Motor neuron (in vitro differentiated cells): ENCODE data around the gene COL23A1. TPM values are rescaled to one million over a fixed set of nuclear protein-coding genes. Genes with fewer than 3 reads are reported as not detected.

Experiments used
- ATAC-seq, 8 experiments: fragments of 200-7000 bp; cut with Tn5 transposase; replicated peaks in 6 of 8; 2 replicates each; pipeline ENCODE4 v1.8.0; 2021; ENCODE audit warnings: mild to moderate bottlenecking in 8 of 8, moderate library complexity in 8 of 8
- H3K27ac ChIP-seq, 2 donors: fragments of 250-450 bp; sonication (Bioruptor Pico); 2 replicates each; pipeline ENCODE4 v1.9.0; 2021; ENCODE audit warnings: antibody characterized with exemption in 2 of 2, mild to moderate bottlenecking in 2 of 2, moderate library complexity in 1 of 2
- H3K4me1 ChIP-seq, 2 donors: fragments of 250-450 bp; sonication (Bioruptor Pico); replicated peaks in 1 of 2; 2 replicates each; pipeline ENCODE4 v1.6.1; 2021; ENCODE audit warnings: antibody characterized with exemption in 2 of 2, mild to moderate bottlenecking in 2 of 2, moderate library complexity in 1 of 2
- H3K4me3 ChIP-seq, 5 donors: fragments of 250-450 bp; sonication (Bioruptor Pico); 2 replicates each; pipeline ENCODE4 v1.9.0; 2021; ENCODE audit warnings: antibody characterized with exemption in 5 of 5, mild to moderate bottlenecking in 5 of 5, moderate library complexity in 4 of 5
- WGBS, 10 experiments: fragments of 450-650 bp; shearing (Covaris generic); methylation state at CpG; one replicate each; pipeline ENCODE4 v1.0.0; 2022; 5-methylcytosine and 5-hydroxymethylcytosine counted together
- in situ Hi-C, 9 experiments: fragments of 400-800 bp; cut with MboI; loops; one replicate each; pipeline ENCODE4 v1.15.0; 2021; ENCODE audit warnings: low sequenced_read_pairs in 9 of 9, low pct_unique_long_range_greater_than_20kb in 2 of 9; ENCODE audit not compliant: unreplicated experiment in 9 of 9
- total RNA-seq, 8 experiments: library from RNA; unstranded; fragments of 300-600 nt; gene quantifications; 2 replicates each; pipeline versions ENCODE4 v1.2.3 to v1.2.4, GENCODE V29; 2022

The COL23A1 gene
- total RNA-seq, 8 experiments from 2014 or later, result 0.10 to 10.8 (median 0.20) TPM

DNA sequence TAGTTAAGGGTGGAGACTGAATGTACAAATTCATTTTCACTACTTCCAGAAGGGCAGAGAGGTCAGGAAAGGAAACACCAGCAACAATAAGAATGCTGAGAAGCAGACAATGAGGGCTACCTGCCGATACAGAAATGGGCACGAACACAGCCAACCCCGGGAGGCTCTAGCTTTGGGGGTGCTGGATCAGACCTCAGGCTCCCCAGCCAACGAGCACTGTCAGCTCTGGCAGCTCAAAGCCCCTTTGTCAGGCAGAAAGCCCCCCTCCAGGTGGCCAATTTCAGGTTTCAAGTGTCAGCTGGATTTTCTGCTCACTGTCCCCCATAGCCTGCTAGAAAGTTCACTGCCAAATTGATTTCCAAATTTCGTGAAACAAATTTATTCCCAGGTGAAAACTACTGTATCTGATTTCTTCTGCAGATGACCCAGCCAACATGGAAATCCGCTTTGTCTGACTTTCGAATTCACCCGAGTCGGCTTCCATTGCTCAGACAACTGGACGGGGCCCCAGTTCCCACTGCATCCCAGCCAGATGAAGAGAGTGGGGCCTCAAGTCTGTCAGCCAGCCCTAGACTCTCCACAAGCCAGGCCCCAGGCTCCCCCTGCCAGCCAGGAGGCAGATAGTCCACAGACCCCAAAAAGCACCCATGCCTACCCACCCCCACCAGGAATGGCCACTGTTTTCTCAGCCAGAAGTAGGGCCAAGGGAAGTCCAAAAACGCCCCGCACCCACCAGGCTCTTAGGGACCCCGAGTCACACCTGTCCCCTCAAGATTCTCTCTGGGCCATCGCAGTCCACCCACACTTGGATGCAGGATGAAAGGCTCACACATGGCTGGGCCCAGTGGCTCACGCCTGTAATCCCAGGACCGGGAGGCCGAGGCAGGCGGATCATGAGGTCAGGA lies 261.1 kb downstream of the COL23A1 start:
- H3K27ac ChIP-seq, result no peak overlapping the region
- WGBS, 10 experiments, result 50 to 77% (median 60%) methylated on average over 1 to 11 of the region's 18 CpGs; no CpG with 5 or more reads in 2 of the 10 experiments
- in situ Hi-C loops, result no loop called here
- no peak for ATAC-seq
- H3K4me1 ChIP-seq, result peaks cover 7 to 17% of the 10 kb centered on the region in 2 donors
- no peak overlapping the region for H3K4me3 ChIP-seq

DNA sequence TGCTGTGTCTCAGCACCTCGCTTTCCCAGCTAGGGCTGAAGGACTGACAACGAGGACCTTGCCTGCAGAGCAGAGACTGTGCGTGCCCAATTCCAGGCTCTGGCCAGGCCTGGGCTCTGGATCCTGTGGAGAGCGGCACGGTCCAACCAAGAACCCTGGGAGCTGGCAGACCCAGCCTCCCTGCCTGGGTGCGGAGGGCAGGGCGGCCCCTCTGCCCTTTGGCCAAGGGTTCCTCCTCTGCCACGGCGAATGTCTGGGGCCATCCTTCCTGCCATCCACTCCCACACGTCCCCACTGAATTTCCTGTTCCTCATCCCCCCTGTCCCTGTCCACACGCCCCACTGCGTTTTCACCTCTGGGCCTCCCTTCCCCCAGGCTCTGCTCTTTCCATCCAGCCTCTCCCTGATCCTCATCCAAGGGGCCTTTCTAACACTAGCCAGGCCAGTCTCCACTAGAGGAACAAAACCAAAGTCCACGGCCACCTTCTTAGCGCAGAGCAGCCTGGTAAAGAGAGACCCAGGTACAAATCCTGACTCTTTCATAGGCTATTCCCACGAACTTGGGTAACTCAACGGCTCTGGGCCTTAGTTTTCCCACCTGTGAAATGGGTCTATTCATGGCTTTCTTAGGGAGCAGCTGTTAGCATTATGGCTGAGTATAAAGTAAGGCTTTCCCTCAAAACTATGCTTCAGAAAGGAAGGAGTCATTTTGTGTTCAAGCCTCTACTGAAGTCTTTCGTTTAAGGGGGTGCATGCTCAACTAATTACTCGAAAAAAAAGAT lies 262.1 kb downstream of the COL23A1 start:
- H3K4me1 ChIP-seq, result peaks cover 7 to 17% of the 10 kb centered on the region in 2 donors
- no peak overlapping the region for H3K27ac ChIP-seq
- in situ Hi-C loops, result no loop called here
- 11 to 100% (median 73%) methylated on average over 1 to 6 of the region's 18 CpGs; no CpG with 5 or more reads in 1 of the 10 experiments for WGBS, 10 experiments
- ATAC-seq, result no peak
- no peak overlapping the region for H3K4me3 ChIP-seq

DNA sequence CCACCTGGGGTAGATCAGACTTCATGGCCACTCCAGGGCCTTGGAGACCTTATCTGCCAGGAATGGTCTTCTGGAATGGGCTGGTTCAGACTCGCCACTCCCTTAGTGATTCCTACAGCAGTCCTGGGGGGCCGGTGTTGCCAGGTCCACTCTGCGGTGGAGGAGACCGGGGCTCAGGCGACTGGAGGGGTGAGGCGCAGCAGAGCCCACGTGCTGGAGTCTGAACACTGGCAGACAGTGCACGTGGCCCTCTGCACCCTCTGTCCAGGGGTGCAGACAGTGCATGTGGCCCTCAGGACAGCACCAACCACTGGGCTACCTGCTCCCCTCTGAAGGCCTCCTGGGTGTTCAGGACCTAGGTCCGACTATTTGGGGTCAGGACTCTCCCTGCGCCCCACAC lies 262.7 kb downstream of the COL23A1 start:
- ATAC-seq, result no peak
- Histone ChIP-seq H3K27ac (no peak overlapping the region), H3K4me3 (no peak overlapping the region), H3K4me1 (peaks cover 7 to 16% of the 10 kb centered on the region in 2 donors)
- in situ Hi-C loops, result no loop called here
- 100% methylated on average over 1 of the region's 10 CpGs; no CpG with 5 or more reads in 9 of the 10 experiments for WGBS, 10 experiments

DNA sequence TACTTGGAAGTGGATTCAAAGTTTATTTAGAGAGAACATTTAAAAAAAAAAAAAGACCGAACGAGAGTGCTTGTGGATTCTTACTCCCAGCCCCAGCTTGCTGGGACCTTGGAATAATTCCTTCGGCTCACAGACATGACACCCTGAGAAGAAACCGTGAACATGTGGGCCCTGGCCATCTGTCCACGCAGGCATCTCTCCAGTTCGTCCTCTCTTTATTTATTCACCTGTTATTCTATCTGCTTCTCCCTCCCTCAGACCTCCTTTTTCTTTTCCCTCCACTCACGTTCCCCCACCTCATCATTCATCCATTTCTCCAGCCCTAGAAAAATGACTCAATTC lies 263.8 kb downstream of the COL23A1 start:
- 10 to 100% (median 78%) methylated on average over 1 to 7 of the region's 7 CpGs; no CpG with 5 or more reads in 1 of the 10 experiments for WGBS, 10 experiments
- no peak overlapping the region for H3K4me3 ChIP-seq
- H3K4me1 ChIP-seq, result peaks cover 7 to 11% of the 10 kb centered on the region in 2 donors
- no peak overlapping the region for H3K27ac ChIP-seq
- in situ Hi-C loops, result no loop called here
- no peak for ATAC-seq

DNA sequence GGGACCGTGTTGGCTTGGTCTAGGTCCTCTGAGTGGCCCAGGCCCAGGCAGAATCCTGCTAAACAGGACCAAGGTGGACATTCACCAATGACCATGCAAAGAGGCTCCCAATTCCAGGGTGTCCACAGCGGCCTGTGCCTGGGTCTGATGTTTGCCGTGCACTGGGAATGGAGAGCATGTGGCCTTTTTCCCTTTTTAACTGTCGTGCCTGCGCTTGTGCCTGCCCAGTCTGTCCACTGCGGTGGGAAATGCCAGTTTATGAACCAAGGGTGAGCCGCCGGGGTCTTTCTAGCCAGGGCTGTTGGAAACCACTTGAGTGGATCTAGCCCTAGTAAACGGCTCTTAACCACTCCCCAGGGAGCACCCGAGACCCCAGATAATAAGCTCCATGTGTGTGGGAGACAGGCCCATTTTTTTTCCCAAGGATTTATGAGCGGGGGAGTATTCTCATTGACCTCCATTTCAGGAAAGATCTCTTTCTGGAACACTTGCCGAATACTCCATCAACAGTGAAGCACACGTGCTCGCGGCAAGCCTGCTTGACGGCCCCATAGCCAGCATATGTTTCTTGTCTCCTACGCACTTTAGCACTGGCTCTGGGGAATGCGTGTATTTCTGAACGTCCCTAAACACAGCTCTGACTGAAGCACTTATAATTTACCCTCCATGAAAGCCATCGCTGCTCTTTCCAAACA lies 264.4 kb downstream of the COL23A1 start:
- no peak overlapping the region for H3K27ac ChIP-seq
- peak in 4 of 8 experiments; percentile 47 to 80 (median 65) for ATAC-seq
- WGBS, 10 experiments, result 4 to 74% (median 50%) methylated on average over 1 to 17 of the region's 20 CpGs; no CpG with 5 or more reads in 2 of the 10 experiments
- in situ Hi-C loops, result no loop called here
- no peak overlapping the region for H3K4me3 ChIP-seq
- peaks cover 7 to 11% of the 10 kb centered on the region in 2 donors for H3K4me1 ChIP-seq

DNA sequence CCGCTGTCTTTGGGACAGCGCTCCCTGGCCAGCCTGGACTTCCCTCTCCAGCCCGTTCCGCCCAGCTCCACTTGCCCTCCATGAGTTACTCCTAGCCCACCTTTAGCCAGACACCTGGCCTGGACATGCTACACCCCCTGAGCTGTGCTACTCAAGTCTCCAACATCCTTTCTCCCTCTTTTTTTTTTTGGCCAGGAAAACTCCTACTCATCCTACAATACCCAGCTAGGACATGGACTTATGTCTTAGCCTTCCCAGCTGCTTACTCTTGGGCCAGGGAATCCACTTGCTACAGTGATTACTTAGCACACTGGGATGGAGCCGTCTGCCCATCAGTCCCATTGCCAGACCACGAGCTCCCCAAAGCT lies 264.9 kb downstream of the COL23A1 start:
- in situ Hi-C loops, result no loop called here
- 65 to 100% (median 90%) methylated on average over 1 to 5 of the region's 6 CpGs; no CpG with 5 or more reads in 4 of the 10 experiments for WGBS, 10 experiments

DNA sequence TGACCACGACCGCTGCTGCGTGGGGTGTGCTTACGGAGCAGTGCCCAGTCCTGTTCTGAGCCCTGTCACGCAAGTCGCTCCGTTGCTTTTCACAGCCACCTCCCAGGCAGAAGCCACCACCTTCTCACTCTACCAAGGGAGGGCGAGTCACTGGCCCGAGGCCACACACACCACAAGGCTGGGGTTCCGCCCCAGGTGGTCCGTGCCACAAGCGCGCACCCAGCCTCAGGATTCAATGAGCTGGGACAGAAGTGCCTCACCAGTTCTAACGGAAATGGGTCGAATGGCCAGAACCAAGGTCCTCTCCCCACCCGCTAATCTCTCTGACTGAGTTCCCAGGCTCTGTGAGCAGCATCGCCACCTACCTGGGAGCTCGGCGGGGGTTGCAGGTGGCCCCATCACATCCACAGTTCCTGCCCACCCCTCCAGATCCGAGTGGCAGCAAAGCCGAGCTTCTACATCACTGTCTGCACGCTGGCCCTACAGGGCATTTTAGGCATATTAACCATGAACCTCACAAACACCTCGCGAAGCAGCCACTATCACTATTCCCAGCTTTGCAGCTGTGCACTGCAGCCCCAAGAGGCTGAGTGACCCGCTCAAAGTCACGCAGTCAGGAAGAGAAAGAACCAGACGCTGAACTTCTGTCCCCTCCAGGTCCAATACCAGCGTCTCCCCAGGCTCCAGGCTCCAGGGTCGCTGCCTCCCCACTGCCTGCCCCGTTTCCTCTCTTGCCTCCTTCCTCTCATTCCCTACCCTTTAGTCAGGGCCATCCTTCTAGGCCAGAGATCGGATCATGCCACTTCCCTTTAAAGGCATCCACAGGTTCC lies 265.5 kb downstream of the COL23A1 start:
- 33 to 100% (median 75%) methylated on average over 3 to 9 of the region's 31 CpGs; no CpG with 5 or more reads in 3 of the 10 experiments for WGBS, 10 experiments
- ATAC-seq, result no peak

More for the DNA sequence above, 264.9 kb downstream of the COL23A1 start:
- ATAC-seq, result no peak
- Histone ChIP-seq H3K27ac (no peak overlapping the region), H3K4me1 (peaks cover 7 to 11% of the 10 kb centered on the region in 2 donors), H3K4me3 (no peak overlapping the region)

DNA sequence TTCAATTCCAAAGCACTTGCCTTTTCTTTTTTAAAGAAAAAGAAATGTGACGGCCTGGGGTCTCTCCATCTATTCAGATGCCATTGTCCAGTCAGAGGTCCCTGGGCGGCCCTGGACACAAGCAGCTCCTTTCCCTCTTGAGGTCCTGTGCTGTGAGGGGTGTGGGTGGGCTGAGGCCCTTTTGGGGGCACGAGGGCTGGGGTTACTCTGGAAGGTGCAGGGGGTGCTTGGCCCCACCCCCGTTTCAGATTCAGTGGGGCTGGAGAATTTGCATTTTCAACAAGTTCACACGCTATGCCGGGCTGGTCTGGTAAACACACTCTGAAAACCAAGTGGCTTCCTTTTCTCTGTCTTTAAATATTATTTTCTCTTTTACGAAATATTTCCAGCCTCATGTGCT lies 266.2 kb downstream of the COL23A1 start:
- in situ Hi-C loops, result no loop called here
- ATAC-seq, result no peak
- no peak overlapping the region for H3K27ac ChIP-seq
- 40 to 70% (median 60%) methylated on average over 1 to 4 of the region's 7 CpGs; no CpG with 5 or more reads in 5 of the 10 experiments for WGBS, 10 experiments
- peaks cover 7 to 11% of the 10 kb centered on the region in 2 donors for H3K4me1 ChIP-seq
- H3K4me3 ChIP-seq, result no peak overlapping the region

More for the DNA sequence above, 265.5 kb downstream of the COL23A1 start:
- in situ Hi-C loops, result no loop called here
- H3K4me1 ChIP-seq, result peaks cover 7 to 11% of the 10 kb centered on the region in 2 donors
- H3K4me3 ChIP-seq, result no peak overlapping the region
- no peak overlapping the region for H3K27ac ChIP-seq

DNA sequence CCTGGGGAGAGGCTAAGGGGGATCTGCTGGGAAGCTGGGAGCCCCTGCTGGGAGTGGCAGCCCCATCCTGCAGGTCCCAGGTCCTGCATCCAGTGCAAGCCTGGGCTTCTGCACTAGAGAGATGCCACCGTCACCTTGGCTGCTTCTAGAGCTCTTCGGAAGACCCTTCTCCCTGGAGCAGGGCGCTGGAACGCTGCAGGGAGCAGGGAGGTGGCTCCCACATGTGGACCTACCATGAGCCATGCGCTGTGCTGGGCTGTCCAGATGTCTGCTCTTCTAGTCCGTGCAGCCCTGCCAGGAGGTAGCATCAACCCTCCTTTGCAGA lies 266.7 kb downstream of the COL23A1 start:
- WGBS, 10 experiments, result 0 to 100% (median 47%) methylated on average over 1 to 6 of the region's 6 CpGs; no CpG with 5 or more reads in 6 of the 10 experiments
- ATAC-seq, result no peak
- Histone ChIP-seq H3K4me3 (no peak overlapping the region), H3K4me1 (peaks cover 7 to 11% of the 10 kb centered on the region in 2 donors), H3K27ac (no peak overlapping the region)
- in situ Hi-C loops, result no loop called here

DNA sequence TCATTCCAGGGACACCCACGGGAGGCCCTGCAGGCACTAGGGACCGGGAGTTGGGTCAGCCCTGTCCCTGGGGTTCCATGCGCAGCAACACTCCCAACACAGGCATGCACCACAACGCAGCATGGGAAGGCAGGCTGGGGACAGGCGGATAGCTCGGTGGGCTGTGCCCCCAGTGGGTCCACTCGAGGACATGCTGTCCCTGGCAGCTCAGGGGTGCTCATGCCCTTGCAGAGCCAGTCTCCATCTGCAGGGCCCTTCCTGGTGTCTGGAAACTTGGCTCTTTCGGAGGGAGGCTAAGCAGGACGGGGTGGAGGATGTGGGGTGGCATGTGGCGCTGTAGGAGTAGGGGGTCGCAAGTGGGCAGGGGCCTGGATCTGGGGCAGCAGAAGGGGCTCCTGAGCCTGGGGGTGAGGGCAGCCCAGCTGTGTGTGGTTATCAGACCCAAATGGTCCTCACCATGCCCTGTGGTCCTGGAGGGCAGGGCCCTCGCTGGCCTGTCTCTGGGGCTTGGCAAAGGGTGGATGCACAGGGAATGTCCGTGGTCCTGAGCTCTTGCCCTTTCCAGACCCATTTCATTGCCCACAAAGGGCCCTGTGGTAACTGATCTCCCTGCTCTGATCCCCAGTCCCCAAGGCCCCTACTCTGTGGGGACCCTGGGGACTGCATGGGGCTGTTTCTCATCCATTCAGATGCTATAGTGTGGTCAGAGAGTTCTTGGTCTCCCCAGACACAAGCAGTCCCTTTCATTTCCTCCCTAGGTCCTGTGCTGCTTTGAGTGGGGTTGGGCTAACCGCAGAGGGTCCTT lies 267.3 kb downstream of the COL23A1 start:
- no peak for ATAC-seq
- H3K4me1 ChIP-seq, result peaks cover 7 to 11% of the 10 kb centered on the region in 2 donors
- no peak overlapping the region for H3K4me3 ChIP-seq
- WGBS, 10 experiments, result 0 to 100% (median 53%) methylated on average over 1 to 3 of the region's 14 CpGs; no CpG with 5 or more reads in 5 of the 10 experiments
- in situ Hi-C loops, result no loop called here
- H3K27ac ChIP-seq, result no peak overlapping the region

DNA sequence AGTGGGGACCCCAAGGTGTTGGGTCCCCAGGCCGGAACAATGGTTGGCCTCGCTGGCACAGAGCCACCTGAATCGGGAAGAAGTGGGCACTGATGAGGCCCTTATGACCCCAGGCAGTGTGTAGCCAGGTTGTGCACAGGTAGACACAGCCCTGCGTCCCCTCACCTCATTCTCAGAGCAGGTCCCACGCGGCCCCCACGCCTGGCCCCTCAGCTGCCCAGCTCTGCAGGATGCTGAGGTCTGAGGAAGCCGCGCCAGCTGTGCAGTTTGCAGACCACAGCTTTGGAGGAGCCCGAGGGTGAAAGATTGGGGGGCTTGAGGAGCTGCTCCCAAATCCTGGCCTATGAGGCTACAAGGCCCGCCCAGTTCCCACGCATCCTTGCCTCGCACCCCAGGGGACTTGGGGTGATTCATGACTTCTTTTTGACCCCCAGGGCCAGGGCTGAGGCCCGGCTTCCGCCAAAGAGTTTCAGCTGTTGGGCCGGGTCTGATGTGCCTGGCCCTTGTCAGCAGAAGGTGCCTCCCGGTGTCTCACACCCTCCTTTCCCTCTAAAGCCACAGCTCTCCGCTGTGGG lies 269.8 kb downstream of the COL23A1 start:
- Histone ChIP-seq H3K27ac (no peak overlapping the region), H3K4me3 (no peak overlapping the region), H3K4me1 (no peaks in the 10 kb centered on the region)
- no peak for ATAC-seq
- in situ Hi-C loops, result no loop called here
- WGBS, 10 experiments, result 0 to 86% (median 80%) methylated on average over 1 to 10 of the region's 18 CpGs; no CpG with 5 or more reads in 4 of the 10 experiments
